Umbilical cord (tissue), 2 donors: ENCODE results near the gene ZNF317. TPM values are rescaled to one million over a fixed set of nuclear protein-coding genes. Genes with fewer than 3 reads are reported as not detected.
"Not testable (repeated sequence)": the region's sequence is repeated elsewhere in the genome, so short reads cannot be mapped to it uniquely, and the experiment has no call there.

Experiments
- DNase-seq: peaks from one replicate; pipeline ENCODE4 v3.0.0-alpha.2; 2015; ENCODE audit warnings: low spot score
- total RNA-seq: library from RNA; depleted of rRNA; stranded (reverse); fragments of >200 nt; gene quantifications from one replicate; pipeline ENCODE4 v1.2.3, GENCODE V29; 2014; ENCODE audit warnings: low replicate concordance; ENCODE audit not compliant: insufficient read depth

The ZNF317 gene
- total RNA-seq, 1 donor from 2014 or later, result 24.8 TPM

DNA sequence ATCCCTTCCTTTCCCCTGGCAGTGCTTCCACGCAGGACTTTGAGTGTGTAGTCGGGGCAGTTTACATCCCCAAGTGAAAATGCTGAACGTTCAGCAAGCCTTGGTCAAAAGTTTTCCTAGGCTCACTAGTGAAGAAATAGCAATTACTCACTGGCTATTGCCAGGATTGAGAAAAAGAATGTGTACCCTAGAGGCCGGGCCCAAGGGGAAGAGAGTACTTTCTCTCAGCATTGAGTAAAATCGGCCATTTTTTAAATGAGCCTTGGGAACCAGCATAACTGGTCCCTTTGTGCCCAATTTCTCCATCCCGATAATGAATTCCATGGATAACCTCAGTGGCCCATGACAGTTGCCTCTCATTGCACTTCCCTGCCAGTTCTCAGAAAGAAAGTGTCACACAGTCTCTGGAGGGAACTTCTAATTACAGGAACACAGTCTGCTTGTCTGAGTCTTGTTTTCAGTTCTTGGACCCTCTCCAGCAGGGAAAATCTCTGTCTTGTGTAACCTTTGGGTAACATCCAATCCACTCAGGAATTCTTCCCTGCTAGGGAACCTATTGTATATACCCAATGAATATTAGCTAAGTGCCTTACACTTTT lies 31.3 kb downstream of the ZNF317 start:
- DNase-seq, result no peak

DNA sequence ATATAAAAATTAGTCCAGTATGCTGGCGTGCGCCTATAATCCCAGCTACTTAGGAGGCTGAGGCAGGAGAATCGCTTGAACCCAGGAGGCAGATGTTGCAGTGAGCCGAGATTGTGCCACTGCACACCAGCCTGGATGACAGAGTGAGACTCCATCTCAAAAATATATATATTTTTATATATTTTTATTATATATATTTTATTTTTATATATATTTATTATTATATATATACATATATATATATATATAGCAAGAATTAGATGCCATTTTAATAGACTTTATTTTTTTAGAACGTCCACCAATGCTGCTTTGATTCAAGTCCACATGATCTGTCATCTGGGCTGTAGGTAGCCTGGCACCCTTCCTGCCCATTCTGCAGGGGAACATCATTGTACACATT lies 35.1 kb downstream of the ZNF317 start:
- DNase-seq, result no peak

DNA sequence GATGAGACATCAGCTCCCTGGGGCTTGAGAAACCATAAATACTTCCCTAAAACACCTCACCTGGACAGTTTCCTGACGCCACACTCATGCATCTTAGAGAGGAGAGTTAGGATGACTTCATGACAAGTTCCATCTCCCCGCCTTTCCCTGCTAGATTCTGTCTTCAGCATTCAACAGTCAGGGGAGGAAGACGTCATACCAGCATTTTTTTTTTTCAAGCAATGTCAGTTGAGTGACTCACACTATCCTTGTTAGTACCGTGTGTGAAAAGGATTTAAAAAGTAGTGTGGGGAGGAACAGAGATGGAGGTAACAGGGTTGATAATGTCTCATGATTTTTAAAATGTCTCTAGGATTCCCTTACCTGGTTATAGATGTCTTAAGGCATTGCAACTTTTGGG lies 38.7 kb downstream of the ZNF317 start, which contains the start of gene OR7D2:
Gene OR7D2, plus strand, starts transcription at position 79 of the 400 bp plus-strand sequence. CDS start 6,803 bp downstream, outside the sequence.
- no peak for DNase-seq

DNA sequence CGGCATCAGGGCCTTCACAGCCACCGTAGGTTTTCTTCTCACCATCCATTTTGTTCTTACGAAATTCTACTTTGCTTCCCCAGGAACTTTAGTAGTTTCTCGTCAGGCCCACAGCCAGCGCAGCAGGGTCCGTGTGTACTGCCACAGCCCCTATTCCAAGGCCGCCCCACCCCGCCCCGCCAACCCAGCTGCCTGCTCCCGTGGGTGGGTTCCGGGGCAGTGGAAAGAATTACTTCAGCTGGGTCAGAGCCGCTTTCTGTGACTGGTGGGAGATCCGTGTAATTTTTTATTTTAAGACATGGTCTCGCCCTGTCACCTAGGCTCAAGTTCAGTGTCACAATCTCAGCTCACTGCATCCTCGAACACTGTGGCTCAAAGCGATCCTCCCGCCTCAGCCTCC lies 42.8 kb downstream of the ZNF317 start:
- DNase-seq, result no peak

DNA sequence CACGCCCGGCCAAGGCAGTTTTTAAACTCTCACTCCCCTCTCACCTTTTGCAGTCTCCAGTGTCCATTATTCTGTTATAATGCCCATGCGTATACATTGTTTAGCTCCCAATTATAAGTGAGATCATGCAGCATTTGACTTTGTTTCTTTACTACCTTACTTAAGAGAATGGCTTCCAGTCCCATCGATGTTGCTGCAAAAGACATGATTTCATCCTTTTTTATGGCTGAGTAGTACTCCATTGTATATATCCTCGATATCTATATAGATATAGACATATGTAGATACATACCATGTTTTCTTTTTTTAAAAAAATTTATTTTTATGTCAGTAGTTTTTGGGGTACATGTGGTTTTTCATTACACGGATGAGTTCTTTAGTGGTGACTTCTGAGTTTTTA lies 47.0 kb downstream of the ZNF317 start:
- DNase-seq, result no peak

DNA sequence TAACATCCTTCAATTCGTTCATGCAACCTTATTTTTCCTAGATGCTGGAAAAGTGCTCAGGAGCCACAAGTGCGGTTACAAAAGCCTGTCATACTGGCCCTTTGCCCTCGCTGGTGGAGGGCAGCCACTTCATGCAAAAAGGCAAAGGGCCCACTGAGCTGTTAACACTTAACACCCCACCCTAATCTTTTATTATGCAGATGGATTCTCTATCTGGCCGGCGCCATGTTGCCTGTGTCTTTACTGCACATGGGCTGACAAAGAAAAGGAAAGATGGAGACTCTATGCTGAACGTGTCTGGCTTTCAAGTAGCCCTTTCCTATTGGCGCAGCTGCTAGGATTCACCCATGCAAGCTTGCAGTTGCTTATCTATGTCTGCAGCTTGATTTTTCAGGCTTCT lies 49.3 kb downstream of the ZNF317 start:
- DNase-seq, result no peak

DNA sequence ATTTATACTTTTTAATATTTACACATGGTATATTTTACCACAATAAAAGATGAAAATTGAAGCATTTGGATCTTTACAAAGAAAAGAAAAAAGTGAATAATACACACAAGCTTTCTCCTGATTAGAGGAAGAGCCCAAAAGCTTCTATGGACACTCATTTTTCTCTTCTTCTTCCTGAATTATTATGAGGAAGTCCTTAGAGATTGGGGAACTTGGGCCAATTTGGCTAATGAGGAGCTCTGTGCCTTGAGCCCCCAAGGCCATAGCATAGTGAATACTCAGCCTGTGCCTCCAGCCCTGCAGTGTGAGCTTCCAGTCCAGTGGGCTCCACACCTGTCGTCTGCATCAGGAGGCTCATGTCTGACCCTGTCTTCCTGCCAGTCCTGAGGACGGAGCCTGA lies 57.8 kb downstream of the ZNF317 start:
- DNase-seq, result not testable (repeated sequence)

DNA sequence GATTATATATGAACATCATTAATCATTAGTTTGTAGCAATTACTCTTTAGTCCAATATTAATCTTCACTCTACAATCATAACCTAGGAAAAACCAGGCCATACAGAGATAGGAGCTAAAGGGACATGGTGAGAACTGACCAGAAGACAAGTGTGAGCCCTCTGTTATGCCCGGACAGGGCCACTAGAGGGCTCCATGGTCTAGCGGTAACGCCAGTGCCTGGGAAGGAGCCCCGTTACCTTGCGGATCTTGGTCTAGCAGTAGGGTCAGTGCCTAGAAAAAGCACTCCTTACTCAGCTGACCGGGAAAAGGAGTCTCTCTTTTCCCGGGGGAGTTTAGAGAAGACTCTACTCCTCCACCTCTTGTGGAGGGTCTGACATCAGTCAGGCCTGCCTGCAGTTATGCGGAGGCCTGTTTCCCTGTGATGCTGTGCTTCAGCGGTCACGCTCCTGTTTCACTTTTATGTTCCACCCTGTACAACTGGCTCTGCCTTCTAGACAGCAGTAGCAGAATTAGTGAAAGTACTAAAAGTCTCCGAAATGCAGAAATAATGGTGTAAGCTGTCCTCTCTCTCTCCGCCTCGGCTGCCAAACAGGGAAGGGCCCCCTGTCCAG lies 65.4 kb downstream of the ZNF317 start:
- peak; percentile 65 for DNase-seq

Other genes starting within 250 kb of the ZNF317 start
- 2.9 TPM for gene MUC16, start 130.0 kb upstream of the ZNF317 start, total RNA-seq
- gene OR1M1, start 53.3 kb upstream of the ZNF317 start, total RNA-seq, result 1.2 TPM
- gene OR7G2, start 32.9 kb upstream of the ZNF317 start, total RNA-seq, result 4.8 TPM
- gene OR7G1, start 24.6 kb upstream of the ZNF317 start, total RNA-seq, result not detected
- gene OR7G3, start 13.4 kb upstream of the ZNF317 start, total RNA-seq, result not detected
- gene OR7D2, start 38.6 kb downstream of the ZNF317 start, total RNA-seq, result 0.48 TPM
- gene OR7D4, start 79.2 kb downstream of the ZNF317 start, total RNA-seq, result 4.3 TPM
- not detected for gene OR7E24, start 110.5 kb downstream of the ZNF317 start, total RNA-seq
- 23.6 TPM for gene ZNF699, start 169.4 kb downstream of the ZNF317 start, total RNA-seq
- gene ZNF559, start 183.8 kb downstream of the ZNF317 start, total RNA-seq, result 32.7 TPM
- 3.6 TPM for gene ZNF177, start 222.6 kb downstream of the ZNF317 start, total RNA-seq